HG03565 (cell line): Measurements from ENCODE around the gene RSPH9.
"Not testable (repeated sequence)": the region's sequence is repeated elsewhere in the genome, so short reads cannot be mapped to it uniquely, and the experiment has no call there.

ENCODE experiments used
- ATAC-seq: cut with Tn5 transposase; IDR thresholded peaks from one replicate; pipeline ENCODE4 v1.9.1; 2021; ENCODE audit warnings: mild to moderate bottlenecking, moderate library complexity; ENCODE audit not compliant: unreplicated experiment

RSPH9 gene

GRCh38 chr6:43628393-43629103 is 16.3 kb upstream of the RSPH9 start:
- no peak for ATAC-seq

DNA sequence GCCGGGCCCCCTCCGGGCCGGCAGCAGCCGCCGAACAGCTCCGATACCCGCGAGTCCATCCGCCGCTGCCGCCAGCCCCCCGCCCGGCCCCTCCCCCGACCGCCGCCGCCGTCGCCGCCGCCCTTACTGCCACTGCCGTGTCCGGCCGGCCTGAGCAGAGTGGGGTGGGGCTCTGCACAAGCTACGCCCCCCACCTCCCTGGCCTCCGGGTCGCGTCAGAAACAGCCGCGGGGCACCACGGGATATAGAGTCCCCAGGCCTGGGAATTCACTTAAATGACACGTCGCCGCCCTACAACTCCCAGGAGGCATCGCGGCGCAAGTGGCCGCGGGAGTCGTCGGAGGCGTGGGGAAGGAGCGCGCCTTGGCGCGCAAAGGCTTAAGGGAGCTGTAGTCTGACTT is 15.7 kb upstream of the RSPH9 start, which contains the start of gene GTPBP2:
GTPBP2 (minus strand) TSS at position 161 of the 401 bp plus-strand sequence; CDS start at position 59, 102 bp downstream.
- peak; percentile 70 for ATAC-seq

DNA sequence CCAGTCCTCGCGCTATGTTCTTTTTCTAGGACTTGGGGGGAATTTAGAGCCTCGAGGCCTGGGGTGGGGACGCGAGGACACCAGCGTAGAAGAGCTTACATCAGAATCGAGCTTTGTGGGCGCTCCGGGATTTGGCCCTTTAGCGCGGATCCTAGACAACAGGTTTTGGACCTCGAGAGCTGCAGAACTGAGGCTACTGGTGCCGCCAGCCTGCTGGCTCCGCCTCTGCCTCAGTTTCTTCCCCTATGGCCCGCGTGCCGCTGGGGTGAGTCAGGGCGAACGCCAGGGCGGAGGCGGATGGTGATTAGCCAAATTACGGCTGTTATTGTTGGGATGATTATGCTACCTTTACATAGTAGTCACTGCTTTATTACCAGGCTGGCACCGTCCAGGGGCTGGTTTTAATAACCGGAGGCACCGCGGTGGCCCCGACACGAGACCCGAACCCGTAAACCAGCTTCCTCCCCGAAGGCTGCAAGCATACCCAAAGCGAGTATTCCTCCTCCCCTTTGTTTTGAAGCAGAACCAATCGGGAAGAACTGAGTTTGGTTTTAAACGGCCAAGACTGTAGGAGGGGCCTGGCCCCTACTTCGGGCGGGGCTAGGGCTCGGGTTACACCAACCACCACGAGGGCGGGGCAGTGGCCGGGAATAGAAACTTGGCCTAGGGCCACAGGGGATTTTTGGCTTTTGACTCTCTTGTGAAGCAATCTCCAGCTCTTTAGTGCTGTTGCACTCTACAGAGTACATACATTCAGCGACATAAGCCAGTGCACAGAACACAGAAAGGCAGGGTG is 15.1 kb upstream of the RSPH9 start:
- peak; percentile 66 for ATAC-seq

DNA sequence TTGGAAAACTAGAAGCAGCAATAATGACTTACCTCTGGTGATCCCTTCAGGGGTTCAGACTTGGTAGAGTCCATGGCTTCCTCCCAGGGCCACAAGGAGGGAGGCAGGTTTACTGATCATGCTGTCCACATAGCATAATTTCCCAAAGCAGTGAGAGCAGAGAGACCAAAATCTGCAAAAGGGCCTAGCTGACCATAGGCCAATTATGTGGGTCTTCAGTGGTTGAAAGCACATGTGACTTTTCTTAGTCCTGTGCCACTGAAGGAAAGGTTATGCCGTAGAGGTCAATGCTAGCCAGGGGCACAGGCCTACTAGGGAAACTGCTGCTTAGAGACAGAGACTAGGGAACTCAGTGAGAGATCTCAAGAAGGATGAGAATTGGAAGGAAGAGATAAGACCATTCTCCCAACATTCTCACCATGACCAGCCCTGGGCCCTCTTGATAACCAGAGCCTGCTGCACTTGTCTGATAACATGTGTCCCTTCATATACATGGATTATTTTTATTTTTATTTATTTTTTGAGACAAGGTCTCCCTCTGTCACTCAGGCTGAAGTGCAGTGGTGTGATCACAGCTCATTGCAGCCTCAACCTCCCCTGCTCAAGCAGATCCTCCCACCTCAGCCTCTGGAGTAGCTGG is 13.7 kb upstream of the RSPH9 start:
- no peak for ATAC-seq

- ATAC-seq, result not testable (repeated sequence)
Observed at GRCh38 chr6:43633002-43633401, 11.8 kb upstream of the RSPH9 start.

DNA sequence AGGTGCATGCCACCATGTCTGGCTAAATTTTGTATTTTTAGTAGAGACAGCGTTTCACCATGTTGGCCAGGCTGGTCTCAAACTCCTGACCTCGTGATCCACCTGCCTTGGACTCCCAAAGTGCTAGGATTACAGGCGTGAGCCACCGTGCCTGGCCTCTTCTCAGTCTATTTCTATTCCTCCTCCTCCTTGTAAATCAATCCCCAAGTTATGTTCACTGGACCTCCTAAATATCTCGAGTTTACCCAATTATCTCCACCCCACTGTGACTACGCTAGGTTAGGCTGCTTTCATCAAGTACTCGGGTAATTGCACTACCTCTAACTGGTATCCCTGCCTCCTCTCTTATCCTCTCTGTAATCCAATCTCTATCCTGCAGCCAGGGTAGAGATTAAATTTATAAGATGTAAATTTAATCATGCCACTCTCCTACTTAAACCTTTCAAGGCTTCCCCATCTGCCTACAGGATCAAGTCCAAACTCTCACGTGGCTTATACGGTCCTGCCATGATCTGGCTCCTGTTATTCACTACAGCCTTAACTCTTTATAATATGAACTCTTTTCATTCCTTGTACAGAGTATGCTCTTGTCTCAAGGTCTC is 10.0 kb upstream of the RSPH9 start:
- ATAC-seq, result no peak

GRCh38 chr6:43635387-43636307 is 9.2 kb upstream of the RSPH9 start, which contains the start of gene MAD2L1BP:
Gene MAD2L1BP (plus strand): TSS chr6:43635840. CDS start chr6:43635876, 36 bp downstream.
- peak; percentile 78 for ATAC-seq

- ATAC-seq, result no peak
Observed at GRCh38 chr6:43636308-43636659, 8.6 kb upstream of the RSPH9 start.

DNA sequence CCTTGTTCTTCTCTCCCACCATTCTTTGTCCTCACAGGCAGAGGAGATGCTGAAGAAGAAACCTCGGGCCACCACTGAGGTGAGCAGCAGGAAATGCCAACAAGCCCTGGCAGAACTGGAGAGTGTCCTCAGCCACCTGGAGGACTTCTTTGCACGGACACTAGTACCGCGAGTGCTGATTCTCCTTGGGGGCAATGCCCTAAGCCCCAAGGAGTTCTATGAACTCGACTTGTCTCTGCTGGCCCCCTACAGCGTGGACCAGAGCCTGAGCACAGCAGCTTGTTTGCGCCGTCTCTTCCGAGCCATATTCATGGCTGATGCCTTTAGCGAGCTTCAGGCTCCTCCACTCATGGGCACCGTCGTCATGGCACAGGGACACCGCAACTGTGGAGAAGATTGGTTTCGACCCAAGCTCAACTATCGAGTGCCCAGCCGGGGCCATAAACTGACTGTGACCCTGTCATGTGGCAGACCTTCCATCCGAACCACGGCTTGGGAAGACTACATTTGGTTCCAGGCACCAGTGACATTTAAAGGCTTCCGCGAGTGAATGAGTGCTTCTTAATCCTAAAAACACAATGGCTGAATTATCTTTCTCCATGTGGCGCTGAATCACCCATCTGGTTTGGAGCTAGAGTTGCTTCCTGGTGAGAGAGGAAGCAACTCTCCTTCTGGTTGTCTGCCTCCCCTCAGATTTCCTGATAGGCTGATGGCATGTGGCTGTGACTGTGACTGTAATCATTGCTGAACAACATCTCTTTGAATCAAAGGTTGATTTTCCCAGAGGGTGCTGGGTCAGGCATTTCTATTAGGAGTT is 4.6 kb upstream of the RSPH9 start:
- ATAC-seq, result no peak

GRCh38 chr6:43645613-43645964 is 753 bp downstream of the RSPH9 start:
- no peak for ATAC-seq

DNA sequence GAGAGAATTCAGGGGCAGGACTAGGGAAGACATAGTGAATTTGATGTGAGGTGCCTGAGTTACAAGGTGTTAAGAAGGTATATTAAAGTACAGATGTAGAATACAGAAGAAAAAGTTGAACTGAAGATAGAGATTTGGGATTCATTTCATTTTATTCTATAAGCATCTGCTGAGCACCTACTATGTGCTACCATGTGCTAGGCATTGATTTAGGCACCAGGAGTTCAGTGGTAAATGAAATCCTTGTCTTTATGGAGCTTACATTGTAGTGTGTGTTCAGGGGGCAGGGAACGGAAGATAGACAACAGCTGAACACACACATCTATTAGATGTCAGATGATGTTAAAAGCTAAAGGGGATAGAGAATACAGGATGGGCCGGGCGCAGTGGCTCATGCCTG is 2.8 kb downstream of the RSPH9 start:
- no peak for ATAC-seq

DNA sequence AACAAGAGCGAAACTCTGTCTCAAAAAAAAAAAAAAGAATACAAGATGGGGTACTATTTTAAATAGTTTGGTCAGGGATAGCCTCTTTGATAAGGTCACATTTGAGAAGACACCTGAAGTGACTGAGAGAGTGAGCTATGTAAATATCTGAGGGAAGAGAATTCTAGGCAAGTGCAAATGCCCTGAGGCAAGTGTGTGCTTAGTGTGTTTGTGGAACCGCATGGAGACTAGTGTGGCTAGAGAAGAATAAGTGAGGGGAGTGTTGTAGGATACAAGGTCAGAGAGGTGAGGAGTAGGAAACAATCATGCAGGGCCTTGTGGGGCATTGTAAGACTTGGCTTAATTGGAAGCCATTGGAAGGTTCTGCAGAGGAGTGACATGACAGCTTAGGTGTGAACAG is 3.4 kb downstream of the RSPH9 start:
- ATAC-seq, result no peak

- ATAC-seq, result not testable (repeated sequence)
Observed at GRCh38 chr6:43652822-43653221, 8.0 kb downstream of the RSPH9 start.

DNA sequence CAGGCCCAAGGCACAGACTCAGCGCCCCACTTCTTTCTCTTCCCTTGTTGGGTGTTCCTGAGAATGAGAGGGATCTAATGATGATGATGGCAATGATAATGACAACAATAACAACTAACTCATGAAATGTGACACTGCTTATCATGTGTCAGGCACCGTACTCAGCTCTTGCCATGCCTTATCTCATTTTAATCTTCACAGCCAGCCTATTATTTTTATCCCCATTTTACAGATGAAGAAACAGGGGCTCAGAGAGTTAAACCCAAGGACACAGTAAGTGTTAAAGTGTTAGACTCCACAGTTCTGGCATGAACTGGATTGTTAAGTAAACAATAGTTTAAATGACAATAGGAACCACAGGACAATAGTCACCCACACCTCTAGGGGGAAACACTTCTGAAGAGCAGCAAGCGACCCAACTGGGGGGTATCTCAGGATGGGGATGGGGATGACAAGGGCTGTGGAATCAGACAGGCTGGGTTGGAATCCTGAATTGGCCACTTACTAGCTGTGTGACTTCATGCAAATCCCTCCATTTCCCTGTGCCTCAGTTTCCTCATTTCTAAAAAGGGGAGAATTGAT is 12.5 kb downstream of the RSPH9 start:
- ATAC-seq, result no peak

GRCh38 chr6:43658161-43658560 is 13.3 kb downstream of the RSPH9 start:
- ATAC-seq, result no peak

GRCh38 chr6:43662948-43663347 is 18.1 kb downstream of the RSPH9 start:
- ATAC-seq, result not testable (repeated sequence)

- no peak for ATAC-seq
Observed at GRCh38 chr6:43665376-43665775, 20.5 kb downstream of the RSPH9 start.

DNA sequence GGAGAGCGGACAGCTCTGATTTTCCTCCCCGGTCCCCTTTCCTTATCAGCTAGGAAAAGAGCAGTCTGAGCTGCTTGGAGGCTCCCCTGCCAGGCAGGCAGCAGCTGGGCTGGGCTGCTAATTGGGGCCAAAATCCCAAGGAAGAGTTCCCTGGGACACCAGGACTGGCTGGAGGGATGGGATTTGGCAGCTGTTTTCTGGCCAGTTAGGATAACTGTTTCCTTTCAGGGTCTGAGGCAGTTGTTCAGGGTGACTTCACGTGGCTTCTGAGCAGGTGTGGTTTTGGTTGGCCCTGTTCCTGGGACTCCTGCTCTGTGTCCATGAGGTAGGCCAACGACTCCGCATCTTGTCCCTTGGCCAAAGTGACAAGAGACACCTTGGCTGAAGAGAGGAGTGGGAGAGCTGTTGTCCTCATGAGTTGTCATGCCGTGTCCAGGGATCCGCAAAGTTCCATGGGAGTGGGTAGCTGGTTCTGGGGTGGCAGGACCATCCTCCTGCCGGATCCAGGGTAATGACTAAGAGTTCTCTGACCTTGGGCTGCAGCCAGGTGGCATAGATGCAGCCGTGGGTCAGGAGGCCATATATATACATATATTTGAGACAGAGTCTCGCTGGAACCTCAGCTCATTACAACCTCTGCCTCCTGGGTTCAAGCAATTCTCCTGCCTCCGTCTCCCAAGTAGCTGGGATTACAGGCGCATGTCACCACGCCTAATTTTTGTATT is 21.5 kb downstream of the RSPH9 start:
- no peak for ATAC-seq
